ENCODE data around the gene THSD4. TPM values are rescaled to one million over a fixed set of nuclear protein-coding genes. Genes with fewer than 3 reads are reported as not detected.

Gene THSD4
- total RNA-seq, 1 experiment from 2014 or later, result 1.2 TPM

DNA sequence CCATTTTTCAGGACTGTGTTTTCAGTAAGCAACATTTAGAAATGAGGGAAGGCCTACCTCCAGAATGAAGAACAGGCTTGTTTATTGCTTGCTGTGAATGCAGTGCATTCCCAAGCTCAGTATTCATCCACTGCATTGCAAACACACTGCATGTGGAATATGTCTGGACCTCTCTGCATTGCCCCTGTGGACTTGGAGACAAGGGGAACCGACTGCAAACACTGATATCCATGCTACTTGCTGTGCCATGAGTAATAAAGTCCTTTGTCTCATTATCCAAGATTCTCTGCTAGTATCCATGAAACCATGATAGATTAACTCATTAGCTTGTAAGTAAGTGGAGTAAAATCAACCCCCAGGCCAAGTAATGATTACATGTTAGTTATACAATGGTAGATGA is 393.9 kb downstream of the THSD4 start:
- in situ Hi-C loops (cut with HindIII; ENCODE audit: low sequenced_read_pairs), result no loop called here

DNA sequence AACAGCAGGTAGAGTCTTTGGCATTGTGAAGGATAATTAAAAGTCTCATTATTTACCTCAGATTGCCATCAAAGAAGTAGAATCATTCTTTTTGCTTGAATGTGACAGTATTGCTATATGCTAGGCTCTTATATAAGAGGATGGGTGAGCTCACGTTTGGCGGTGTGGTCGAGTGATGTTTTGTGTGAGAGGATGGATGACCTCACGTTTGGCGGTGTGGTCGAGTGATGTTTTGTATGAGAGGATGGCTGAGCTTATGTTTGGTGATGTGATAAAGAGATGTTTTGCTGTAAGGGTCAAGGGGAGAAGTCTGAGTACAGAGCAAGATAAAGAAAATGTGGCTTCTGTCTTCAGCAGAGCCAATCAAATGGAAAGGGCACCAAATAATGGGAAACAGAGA is 395.5 kb downstream of the THSD4 start:
- in situ Hi-C loops (cut with HindIII; ENCODE audit: low sequenced_read_pairs), result no loop called here
- DNase-seq (ENCODE audit: low spot score), result no peak

More for the DNA sequence above, 393.9 kb downstream of the THSD4 start:
- DNase-seq (ENCODE audit: low spot score), result no peak

DNA sequence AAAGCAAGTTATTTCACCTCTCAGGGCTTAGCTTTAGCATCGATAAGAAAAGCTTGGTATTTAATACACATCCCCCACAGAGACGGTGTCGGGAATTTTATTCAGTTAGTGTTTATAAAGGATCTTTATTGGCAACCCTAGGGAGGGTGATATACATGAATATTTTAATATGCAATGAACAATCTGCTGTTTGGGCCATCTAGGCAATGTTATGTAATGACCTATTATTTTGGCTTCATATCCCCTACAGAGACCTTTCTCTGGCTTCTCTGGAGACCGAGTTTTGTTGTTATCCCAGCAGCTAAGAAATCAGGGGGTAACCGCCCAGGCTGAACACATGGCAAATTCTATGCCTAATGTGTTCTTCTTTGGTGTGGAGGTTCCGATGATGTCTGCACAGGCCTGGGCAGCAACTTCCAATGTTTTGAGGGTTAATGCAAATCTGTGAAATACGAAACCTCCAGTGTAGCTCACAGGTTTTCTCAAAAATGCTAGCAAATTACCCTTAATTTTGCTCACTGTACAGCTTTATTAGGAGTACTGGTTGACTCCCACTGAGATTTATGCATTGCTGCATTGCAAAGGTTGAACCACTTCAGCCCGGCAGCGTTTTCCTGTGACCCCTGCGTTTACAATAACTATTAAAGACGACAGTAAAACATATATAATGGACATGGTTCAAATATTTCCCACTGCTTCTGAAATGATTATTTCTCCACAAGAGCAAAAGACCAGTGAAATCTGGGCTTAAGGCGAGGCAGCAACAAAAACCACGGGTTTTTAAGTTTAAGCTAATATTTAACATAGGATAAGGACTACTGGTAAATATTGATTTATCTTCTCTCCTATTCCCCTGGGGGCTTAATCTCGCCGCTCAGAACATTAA is 396.8 kb downstream of the THSD4 start:
- in situ Hi-C loops (cut with HindIII; ENCODE audit: low sequenced_read_pairs), result no loop called here
- DNase-seq (ENCODE audit: low spot score), result no peak

DNA sequence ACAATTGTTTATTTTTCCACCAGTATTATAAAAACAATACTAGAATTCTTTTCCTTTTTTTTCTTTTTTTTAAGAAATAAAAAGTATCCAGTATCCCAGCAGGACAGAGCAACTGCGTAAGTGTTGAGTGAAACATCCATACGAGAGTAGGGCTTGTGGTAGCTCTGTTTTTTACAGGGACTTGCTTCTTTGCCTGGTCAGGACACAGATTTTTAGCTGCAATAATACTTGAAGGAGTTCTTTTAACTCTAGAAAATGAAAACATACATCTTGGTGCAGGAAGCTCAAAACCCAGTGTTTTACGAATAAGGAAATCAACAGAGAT is 397.4 kb downstream of the THSD4 start:
- in situ Hi-C loops (cut with HindIII; ENCODE audit: low sequenced_read_pairs), result no loop called here
- no peak for DNase-seq (ENCODE audit: low spot score)

DNA sequence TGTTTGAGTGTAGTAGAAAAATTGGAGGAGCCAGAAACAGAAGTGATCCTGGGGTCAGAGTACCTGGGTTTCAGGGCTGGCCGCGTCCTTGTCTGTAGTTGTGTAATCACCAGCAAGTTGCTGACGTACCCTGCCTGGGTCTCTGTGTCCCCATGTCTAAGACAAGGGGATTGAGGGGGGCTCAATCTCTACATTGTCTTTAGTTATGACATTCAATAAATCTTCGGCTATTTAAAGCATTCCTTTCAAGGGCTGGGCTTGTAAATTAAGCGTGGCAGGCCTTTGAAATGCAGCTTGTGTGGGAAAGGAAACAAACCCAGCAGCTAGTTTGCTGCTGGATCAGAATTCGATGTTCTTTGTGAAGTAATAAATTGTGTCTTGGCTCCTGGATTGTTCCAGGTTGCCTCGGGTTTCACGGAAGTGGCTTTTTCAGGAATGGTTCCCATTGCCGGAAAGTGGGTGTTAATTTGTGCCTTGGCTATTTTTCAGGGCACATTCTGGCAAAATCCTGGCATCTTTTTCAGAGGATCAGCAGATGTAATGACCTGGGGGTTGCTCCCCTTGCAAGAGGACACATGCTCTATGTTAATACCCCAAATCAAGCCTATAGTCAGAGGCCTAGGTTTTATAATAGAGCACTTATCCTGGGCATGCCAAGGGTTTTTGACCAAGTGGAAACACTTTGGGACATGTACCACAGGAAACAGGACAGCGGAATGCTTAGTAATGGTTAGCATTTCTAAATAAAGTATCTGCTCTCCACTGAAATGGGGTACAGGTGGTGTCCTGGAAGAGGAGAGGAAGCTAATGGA is 400.3 kb downstream of the THSD4 start:
- in situ Hi-C loops (cut with HindIII; ENCODE audit: low sequenced_read_pairs), result no loop called here
- no peak for DNase-seq (ENCODE audit: low spot score)

DNA sequence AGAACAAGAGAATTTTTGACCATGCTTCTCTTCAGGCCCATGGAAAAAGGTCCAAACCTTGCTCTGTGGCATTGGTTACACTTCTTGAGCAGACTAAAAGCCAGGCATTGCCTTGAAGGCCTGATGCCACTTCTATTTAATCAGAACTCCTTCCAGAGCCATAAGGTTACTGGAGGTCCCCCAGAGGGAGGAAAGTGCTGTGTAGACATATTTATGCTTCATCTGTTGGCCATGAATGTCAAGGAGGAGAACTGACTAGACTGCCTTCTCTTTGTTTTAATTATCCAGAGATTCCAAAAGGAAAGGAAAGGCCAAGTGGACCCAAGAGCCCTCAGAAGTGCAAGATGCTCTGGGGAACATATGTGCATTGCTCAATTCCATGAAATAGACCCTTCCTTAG is 402.5 kb downstream of the THSD4 start:
- DNase-seq (ENCODE audit: low spot score), result no peak
- in situ Hi-C loops (cut with HindIII; ENCODE audit: low sequenced_read_pairs), result no loop called here

DNA sequence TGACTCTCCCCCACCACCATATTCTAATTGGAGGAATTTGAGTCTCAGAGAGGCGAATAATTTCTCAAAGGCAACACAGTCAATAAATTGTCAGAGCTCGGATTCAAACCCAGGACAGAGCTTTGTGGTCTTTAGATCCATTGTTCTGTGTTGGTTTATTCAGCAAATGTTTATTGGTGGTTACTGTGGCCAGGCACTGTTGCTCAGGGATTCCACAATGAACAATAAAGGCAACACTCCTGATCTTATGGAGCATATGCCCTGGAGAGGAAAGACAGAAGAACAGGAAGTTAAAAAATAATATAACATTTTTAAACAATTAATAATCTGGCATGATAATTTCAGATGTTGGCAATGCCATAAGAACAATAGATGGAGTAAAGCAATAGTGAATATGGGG is 403.4 kb downstream of the THSD4 start:
- no peak for DNase-seq (ENCODE audit: low spot score)
- in situ Hi-C loops (cut with HindIII; ENCODE audit: low sequenced_read_pairs), result no loop called here

DNA sequence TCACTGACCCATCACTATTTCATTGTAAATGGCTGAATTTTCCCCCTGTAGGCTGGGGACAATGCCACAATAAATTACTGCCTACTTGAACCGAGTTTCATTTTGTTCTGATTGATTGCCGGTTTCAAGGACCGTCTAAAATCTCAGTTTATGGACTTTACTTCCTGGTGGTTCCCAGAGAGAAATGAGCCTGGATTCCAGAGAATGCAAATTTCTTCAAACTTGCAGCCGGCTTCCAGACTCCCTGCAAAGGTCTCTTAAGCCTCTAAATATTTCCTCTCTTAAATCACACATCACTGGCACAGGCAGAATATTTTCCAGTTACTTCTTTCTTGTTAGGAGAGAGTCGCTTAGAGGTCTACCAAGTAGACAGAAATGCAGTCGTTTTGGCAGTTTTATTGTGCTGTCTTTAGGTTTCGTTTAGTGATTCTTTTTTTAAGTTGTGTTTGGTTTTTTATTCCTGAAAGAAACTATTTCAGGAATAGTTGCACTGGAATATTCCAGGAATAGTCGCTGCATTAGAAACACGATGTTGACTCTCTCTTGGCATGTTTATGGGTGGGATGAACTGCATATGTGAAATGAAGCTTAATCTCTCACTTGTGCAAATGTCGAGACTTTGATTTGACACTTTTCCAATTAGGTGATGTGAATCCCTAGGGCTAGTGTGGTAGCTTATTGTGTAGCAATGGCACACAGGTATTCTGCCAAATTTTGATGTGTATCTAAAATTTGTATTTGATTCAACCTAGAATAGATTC is 411.0 kb downstream of the THSD4 start:
- in situ Hi-C loops (cut with HindIII; ENCODE audit: low sequenced_read_pairs), result no loop called here
- DNase-seq (ENCODE audit: low spot score), result no peak

DNA sequence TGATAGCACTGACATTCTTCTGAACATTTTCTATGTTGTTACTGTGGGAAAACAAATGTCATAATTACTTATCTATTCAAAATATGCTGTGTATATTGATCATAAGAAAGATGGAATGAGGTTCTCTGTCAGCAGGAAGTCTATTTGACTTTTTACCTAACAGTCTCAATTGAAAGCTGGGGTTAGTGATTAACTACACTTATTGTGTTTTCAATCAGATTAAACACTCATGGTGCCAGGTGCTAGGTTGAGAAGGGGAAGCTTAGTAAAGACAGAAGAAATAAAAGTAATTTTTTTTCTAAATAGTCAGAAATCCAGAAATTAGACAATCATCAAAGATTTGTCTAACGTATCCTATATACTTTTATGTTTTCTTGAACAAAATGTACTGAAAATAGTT is 414.1 kb downstream of the THSD4 start:
- DNase-seq (ENCODE audit: low spot score), result no peak
- in situ Hi-C loops (cut with HindIII; ENCODE audit: low sequenced_read_pairs), result no loop called here

DNA sequence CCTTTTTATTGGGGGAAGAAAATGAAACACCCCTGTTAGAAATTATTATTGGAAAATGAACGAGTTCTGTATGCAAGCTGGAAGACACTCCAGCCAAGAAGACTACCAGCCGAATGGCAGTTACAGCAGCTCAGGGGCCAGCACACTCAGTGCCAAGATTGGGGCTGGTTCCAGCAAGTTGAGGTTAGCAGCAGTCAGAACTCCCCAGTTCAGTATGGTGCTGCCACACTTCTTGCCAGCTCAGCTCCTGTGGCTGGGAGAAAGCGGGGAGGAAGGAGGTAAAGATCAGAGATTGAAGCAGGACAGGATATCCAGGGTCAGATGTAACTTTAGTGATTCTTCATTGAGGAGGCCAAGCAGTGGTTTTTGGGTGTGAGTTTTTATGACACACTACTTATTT is 414.8 kb downstream of the THSD4 start:
- in situ Hi-C loops (cut with HindIII; ENCODE audit: low sequenced_read_pairs), result no loop called here
- DNase-seq (ENCODE audit: low spot score), result no peak

DNA sequence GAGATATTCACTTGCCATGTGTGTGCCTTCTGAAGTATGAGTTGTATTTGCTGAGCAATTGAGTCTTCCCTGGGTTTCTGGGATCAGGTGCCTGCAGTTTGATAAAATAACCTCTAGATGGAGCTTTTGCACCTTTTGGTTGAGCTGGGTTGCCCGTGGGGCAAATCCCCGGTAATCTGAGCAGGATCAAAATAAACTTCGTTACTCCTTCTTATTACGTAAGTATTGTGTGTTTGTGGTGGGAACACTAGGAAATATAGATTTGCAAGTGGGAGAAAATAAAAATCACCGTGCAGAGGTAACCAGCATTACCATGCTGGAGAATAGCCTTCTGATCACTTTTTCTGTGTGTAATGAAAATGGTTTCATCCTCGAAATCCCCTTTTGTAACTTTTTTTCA is 417.7 kb downstream of the THSD4 start:
- in situ Hi-C loops (cut with HindIII; ENCODE audit: low sequenced_read_pairs), result no loop called here

DNA sequence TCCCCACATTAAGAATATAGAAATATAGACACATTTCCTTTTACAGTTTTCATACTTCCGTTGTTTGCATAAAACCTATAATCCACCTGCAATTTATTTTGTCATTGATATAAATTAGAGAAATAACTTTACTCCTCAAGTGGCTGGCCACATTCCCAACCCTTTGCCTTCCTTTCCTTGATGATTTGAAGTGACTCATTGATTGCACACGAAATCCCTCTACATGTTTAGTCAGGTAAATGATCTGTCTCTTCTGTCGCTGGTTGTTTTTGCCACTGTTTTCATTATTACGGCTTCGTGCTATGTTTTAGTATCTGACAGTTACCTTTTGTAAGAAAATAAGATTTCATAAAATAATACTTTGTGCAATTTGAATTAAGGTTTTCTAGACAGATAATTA is 422.9 kb downstream of the THSD4 start:
- DNase-seq (ENCODE audit: low spot score), result no peak
- in situ Hi-C loops (cut with HindIII; ENCODE audit: low sequenced_read_pairs), result no loop called here

More for the DNA sequence above, 417.7 kb downstream of the THSD4 start:
- DNase-seq (ENCODE audit: low spot score), result no peak

DNA sequence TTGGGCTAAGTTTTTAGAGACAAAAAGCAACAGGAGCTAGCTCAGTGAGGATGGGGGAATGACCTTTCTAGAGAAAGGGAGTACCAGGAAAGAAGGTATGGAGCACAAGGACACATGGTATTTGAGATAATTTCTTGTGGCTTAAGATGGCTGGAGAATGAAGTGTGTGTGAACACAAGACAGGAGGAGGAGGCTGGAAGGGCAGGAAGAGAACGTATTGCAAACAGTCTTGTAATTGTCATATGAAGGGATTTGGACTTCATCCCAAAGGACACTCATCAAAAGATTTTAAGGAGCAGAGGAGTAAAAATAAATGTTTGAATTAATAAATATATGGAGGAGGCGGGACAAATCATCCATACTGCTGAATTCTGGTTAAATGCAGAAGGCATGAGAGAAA is 426.5 kb downstream of the THSD4 start:
- no peak for DNase-seq (ENCODE audit: low spot score)
- in situ Hi-C loops (cut with HindIII; ENCODE audit: low sequenced_read_pairs), result no loop called here

DNA sequence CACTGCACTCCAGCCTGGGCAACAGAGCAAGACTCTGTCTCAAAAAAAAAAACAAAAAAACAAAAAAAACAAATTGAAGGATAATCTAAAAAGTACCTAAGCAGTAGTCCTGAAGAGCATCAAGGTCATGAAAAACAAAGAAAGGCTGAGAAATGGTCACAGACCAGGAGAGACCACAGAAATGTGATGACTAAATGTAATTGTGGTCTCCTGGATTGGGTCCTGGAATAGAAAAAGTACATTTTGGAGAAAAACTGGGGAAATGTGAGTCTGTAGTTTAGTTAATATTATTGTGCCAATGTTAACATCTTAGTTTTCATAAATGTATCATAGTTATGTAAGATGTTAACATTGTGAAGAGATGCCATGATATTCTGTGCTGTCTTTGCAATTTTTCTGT is 427.6 kb downstream of the THSD4 start:
- in situ Hi-C loops (cut with HindIII; ENCODE audit: low sequenced_read_pairs), result no loop called here
- no peak for DNase-seq (ENCODE audit: low spot score)

DNA sequence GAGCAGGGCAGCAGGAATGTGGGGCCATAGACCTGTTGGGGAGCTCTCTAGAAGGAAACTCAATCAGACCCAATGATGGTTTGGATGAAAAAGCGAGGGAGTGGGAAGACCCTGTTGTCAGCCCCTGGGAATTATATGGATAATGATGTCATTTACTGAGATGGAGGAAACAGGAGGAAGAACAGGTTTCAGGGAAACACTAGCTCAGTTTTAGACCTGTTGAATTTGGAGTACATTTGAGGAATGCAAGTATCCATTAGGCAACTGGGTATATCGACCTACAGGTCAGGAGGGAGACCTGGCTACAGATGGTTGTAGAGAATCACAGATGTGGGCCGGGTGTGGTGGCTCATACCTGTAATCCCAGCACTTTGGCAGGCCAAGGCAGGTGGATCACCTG is 428.1 kb downstream of the THSD4 start:
- in situ Hi-C loops (cut with HindIII; ENCODE audit: low sequenced_read_pairs), result no loop called here
- DNase-seq (ENCODE audit: low spot score), result no peak

DNA sequence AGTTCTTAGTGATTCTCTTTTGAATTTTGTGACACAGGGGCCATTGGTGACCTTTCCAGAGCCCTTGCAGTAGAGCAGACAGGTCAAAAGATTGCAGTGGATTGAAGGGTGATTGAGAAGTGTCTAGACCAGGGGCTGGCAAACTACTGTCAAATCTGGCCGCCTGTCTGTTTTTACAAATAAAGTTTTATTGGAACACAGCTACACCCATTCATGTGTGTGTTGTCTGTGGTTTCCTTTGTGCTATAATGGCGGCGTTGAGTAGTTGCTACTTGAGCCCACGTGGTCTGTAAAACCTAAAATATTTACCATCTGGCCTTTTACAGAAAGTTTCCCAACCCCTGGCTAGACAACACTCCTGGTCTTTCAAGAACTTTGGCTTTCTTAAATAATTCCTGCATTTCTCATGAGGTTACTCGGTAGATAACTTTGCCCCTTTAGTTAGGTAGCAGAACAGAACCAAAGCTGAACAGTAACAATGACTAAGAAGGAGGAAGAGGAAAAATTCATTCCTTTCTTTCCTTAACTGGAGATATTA is 430.0 kb downstream of the THSD4 start:
- DNase-seq (ENCODE audit: low spot score), result no peak
- in situ Hi-C loops (cut with HindIII; ENCODE audit: low sequenced_read_pairs), result no loop called here

DNA sequence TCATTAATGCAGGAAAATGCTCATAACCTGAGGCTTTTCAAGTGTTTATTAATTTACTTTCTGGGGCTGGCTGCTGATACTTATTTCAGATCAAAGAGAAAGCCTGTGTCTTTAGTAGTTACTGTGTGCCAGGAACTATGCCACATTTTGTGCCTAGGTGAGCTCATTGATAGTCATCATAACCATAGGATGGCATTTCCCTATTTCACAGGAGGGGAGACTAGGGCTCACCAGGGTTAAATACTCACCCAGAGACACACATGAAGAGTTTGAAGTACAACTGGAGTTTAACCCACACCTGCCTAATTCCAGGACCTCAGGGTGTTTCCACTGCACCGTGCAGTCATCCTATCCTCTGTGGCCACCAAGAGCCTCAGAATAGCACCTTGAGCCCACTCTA is 430.7 kb downstream of the THSD4 start:
- in situ Hi-C loops (cut with HindIII; ENCODE audit: low sequenced_read_pairs), result no loop called here
- DNase-seq (ENCODE audit: low spot score), result no peak

DNA sequence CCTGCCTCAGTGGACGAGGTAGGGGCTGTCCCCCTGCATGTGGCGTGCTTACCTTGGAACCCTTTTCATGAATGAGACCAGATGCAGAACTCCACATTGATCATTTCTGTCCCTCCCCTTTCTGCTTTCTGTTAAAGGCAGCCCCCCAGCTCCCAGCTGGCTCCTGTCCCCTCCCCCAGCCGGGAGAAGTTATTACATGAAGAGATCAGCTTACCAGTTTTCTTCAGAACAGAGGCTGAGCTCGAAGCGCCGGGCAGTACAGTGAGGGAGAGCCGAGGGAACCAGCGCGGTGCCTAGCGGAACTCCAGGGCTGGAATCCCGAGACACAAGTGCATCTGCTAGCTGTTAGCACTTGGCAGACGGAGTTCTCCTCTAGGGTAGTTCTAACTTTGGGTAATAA is 431.7 kb downstream of the THSD4 start:
- in situ Hi-C loops (cut with HindIII; ENCODE audit: low sequenced_read_pairs), result no loop called here

DNA sequence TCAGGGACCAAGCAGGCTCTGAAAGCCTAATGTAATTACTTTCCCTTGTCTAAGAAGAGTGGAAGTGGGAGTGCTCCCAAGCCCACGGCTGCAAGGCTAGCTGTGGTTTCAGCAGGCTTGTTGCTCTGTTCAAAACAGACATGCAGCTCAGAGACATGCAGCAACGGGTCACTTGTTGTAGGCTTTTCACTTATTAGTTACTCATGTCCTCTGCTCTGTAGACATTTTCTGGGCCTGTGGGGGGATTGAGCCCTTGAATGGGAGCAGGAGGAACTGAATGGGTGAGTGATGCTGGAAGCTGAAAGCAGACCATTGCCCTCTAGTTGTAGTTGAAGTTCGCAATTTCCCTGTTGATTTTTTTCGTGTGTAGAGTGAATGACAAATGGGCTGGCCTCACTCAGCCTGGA is 433.1 kb downstream of the THSD4 start:
- in situ Hi-C loops (cut with HindIII; ENCODE audit: low sequenced_read_pairs), result no loop called here

More for the DNA sequence above, 431.7 kb downstream of the THSD4 start:
- no peak for DNase-seq (ENCODE audit: low spot score)

DNA sequence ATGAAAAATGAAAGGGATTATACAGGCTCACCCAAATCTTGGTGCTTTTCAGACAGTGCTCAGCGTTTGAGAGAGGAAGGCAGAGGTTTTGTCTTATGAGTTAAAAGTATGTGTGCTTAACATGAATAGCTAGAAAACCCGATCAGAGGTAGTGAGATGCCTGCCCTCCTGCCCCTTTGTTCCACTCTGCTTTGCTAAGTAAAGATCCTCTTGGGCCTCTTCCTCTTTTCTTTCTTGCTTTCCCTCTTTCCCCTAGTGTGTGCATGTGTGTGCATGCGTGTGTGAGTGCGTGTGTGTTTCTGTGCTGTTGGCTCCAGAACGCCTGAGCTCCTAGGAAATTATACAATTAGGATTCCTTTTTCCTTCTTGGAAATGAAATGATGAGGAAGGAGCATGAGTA is 433.8 kb downstream of the THSD4 start:
- DNase-seq (ENCODE audit: low spot score), result no peak
- in situ Hi-C loops (cut with HindIII; ENCODE audit: low sequenced_read_pairs), result no loop called here

More for the DNA sequence above, 433.1 kb downstream of the THSD4 start:
- DNase-seq (ENCODE audit: low spot score), result no peak

Data from G401 (cell line).